GM19395 (cell line): ENCODE measurements around the gene HELZ.
"Not testable (repeated sequence)": the region's sequence is repeated elsewhere in the genome, so short reads cannot be mapped to it uniquely, and the experiment has no call there.

Source experiments
- ATAC-seq: cut with Tn5 transposase; IDR thresholded peaks from one replicate; pipeline ENCODE4 v1.9.1; 2021; ENCODE audit warnings: mild to moderate bottlenecking, moderate library complexity; ENCODE audit not compliant: unreplicated experiment

HELZ gene

GRCh38 chr17:67198131-67198530 lies 46.9 kb downstream of the HELZ start:
- ATAC-seq, result no peak

GRCh38 chr17:67197023-67197422 lies 48.0 kb downstream of the HELZ start:
- ATAC-seq, result not testable (repeated sequence)

- ATAC-seq, result no peak
Measured at GRCh38 chr17:67196422-67196821, 48.6 kb downstream of the HELZ start.

GRCh38 chr17:67194134-67194533 lies 50.9 kb downstream of the HELZ start:
- ATAC-seq, result no peak

GRCh38 chr17:67187927-67188326 lies 57.1 kb downstream of the HELZ start:
- no peak for ATAC-seq

- ATAC-seq, result no peak
Measured at GRCh38 chr17:67186782-67187181, 58.2 kb downstream of the HELZ start.

- no peak for ATAC-seq
Measured at GRCh38 chr17:67183531-67183930, 61.5 kb downstream of the HELZ start.

- ATAC-seq, result no peak
Measured at GRCh38 chr17:67181825-67182224, 63.2 kb downstream of the HELZ start.

- no peak for ATAC-seq
Measured at GRCh38 chr17:67180275-67180674, 64.7 kb downstream of the HELZ start.

GRCh38 chr17:67178555-67178954 lies 66.4 kb downstream of the HELZ start:
- no peak for ATAC-seq

GRCh38 chr17:67177732-67178131 lies 67.3 kb downstream of the HELZ start:
- ATAC-seq, result no peak

- no peak for ATAC-seq
Measured at GRCh38 chr17:67174190-67174589, 70.8 kb downstream of the HELZ start.

GRCh38 chr17:67171560-67171959 lies 73.4 kb downstream of the HELZ start:
- ATAC-seq, result peak; percentile 97

- ATAC-seq, result no peak
Measured at GRCh38 chr17:67168496-67168895, 76.5 kb downstream of the HELZ start.

GRCh38 chr17:67165201-67165600 lies 79.8 kb downstream of the HELZ start:
- ATAC-seq, result no peak

GRCh38 chr17:67164302-67164701 lies 80.7 kb downstream of the HELZ start:
- no peak for ATAC-seq

- no peak for ATAC-seq
Measured at GRCh38 chr17:67162771-67163170, 82.2 kb downstream of the HELZ start.

- no peak for ATAC-seq
Measured at GRCh38 chr17:67161573-67161972, 83.4 kb downstream of the HELZ start.

GRCh38 chr17:67160791-67161190 lies 84.2 kb downstream of the HELZ start:
- no peak for ATAC-seq

GRCh38 chr17:67157732-67158639 lies 87.0 kb downstream of the HELZ start:
- no peak for ATAC-seq

- ATAC-seq, result no peak
Measured at GRCh38 chr17:67156269-67157199, 88.5 kb downstream of the HELZ start.

- no peak for ATAC-seq
Measured at GRCh38 chr17:67152824-67153223, 92.2 kb downstream of the HELZ start.
